Stimulated activated CD8-positive, alpha-beta memory T cell treated with anti-CD3 and anti-CD28 coated beads, Interleukin-15, amount 100 ng/mL, for 4 hours (primary cell): ENCODE measurements around the gene PPP1R7.

ENCODE experiments used
- DNase-seq, 2 donors: peaks; one replicate each; pipeline ENCODE4 v3.0.0-alpha.2; 2020; ENCODE audit warnings: low read depth in 2 of 2

PPP1R7 gene

DNA sequence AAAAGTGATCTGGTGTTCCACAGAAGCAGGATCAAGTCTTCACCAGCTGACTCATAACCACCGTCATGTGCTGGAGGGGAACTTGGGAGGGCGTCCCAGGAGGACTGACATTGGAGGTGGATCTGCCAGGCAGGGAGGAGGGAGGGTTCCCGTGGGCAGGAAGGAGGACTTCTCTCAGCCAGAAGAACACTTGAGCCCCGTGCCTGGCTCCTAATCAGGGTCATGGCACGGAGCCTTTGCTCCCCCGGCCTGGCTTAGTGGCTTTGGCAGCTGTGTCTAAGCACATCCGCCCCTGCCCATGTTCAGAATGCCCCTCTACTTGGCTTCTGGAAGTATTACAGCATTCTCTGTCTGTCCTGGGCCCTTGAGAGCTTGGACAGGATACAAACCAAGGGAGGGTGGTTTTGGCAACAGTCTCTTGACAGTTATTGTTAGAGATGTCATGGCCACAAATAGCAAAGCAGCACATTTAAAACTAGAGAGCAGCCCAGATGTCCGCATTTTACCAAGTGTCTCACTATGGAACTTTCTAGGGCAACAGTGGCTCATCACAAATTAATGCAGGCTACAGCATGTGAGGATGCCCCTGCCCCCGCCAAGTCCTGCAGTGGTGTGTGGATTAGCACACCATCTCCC is 11.5 kb downstream of the PPP1R7 start:
- no peak for DNase-seq

GRCh38 chr2:241163601-241164118 is 13.4 kb downstream of the PPP1R7 start:
- no peak for DNase-seq

- DNase-seq, result no peak
Measured at GRCh38 chr2:241168366-241168765, 18.1 kb downstream of the PPP1R7 start.

DNA sequence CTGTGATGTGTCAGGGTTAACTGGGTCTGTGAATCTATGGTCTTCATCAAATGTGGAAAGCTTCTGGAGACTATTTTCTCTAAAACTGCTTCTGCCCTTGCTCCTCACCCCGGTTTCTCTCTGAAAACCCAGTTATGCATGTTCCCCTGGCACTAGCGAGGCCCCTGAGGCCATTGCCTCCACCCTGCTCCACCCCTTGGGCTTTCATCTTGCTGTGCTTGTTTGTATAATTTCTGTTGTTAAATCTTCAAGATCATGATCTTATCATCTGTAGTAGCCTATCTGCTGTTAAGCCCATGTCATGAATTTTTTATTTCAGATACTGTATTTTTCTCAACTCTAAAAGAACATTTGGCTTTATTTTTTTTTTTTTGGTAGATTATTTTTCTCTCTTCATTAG is 23.3 kb downstream of the PPP1R7 start:
- DNase-seq, result no peak

- DNase-seq, result no peak
Measured at GRCh38 chr2:241177526-241178334, 27.5 kb downstream of the PPP1R7 start.

DNA sequence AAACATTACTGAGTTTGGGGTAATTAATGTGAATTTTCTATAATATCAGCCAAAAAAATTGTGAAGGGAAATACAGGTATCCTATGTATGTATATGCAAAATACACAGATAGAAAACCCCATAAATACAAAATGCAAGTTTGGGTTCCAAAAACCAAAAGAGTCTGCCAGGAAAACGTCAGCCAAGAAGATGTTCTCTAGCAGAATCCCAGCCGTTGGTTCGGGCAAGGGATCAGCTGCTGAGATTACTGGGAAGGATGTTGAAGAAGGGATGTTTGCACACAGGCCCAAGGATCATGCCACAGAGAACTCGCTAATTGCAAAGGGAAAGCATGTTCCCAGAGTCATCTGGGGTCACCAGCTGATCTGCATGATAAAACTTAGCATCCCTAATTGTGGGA is 28.7 kb downstream of the PPP1R7 start:
- DNase-seq, result no peak

DNA sequence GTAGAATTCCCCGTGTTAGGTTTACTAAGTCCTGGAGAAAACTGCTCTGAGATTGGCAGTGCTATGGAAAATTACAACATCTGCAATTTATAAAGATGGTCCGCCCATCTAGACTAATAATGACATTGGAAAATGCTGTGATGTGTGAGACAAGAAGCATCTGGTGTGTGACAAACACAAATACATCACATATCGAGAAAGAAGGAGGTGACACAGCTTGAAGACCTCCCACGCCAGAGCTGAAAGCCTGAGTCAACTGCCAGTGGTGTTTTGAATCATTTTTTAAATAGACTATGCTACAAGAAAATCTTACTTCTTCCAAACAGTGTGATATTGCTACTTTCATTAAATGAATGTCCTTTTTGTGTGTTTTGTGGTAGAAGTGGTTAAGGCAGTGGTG is 29.6 kb downstream of the PPP1R7 start:
- DNase-seq, result no peak

DNA sequence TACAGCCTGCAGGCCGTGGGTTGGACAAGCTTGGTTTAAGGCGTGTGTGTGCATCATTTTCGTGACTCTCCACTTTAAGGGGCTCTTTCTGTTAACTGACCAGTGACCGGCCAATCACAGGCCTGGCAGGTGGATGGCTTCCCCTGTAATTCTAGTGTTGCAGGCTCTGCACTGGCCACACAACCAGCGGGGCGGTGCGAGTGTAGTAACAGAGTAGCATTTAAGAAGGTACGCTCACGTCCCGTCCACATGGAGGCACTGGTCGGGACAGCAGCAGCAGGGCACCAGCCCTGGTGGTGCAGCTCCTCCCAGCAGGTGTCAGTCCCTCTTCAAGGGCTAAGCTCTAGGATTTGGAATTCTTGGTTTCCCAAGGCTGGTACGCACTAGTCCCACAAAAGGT is 30.2 kb downstream of the PPP1R7 start:
- no peak for DNase-seq

DNA sequence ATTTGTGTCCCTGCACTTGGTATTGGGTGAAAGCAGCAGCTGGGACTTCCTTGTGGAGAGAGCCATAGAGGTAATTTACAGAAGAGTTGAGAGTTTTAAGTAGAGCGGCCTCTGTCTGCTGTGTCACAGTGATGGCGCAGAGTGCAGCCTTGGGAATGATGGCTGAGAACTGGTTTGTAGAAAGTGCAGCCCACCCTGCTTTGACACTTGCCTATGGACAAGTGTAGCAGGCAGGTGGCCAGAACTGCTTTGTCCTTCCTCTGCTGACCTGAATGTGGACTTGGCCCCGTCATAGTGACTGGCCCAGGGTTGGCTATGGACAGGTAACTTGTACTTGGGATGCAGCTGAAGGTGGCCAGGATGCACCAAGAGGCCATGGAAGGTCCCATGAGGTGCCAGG is 31.9 kb downstream of the PPP1R7 start:
- DNase-seq, result no peak

DNA sequence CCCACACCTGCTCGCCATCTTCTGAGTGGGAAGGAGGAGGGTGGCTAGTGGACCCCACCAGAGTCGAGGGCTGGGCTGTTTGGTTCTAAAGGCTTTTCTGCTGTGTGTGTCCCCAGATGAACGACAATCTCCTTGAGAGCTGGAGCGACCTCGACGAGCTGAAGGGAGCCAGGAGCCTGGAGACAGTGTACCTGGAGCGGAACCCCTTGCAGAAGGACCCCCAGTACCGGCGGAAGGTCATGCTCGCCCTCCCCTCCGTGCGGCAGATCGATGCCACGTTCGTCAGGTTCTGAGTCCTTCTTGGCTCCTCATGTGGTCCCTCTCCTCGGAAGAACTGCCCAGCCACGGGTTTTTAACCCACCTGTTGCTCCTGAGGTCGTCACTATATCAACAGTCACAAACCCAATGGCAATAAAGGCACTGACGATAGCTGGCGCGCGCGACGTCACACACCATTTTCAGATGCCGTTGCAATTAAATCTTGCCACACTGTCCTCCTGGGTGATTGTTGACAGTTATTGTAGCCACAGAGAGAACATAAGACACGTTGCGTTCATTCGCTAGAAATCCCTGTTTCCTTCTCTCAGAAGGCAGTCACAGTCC is 32.4 kb downstream of the PPP1R7 start:
- no peak for DNase-seq

- DNase-seq, result no peak
Measured at GRCh38 chr2:241183221-241183620, 33.0 kb downstream of the PPP1R7 start.

- no peak for DNase-seq
Measured at GRCh38 chr2:241184901-241185300, 34.6 kb downstream of the PPP1R7 start.

- DNase-seq, result no peak
Measured at GRCh38 chr2:241185961-241186360, 35.7 kb downstream of the PPP1R7 start.

GRCh38 chr2:241187101-241187917 is 37.0 kb downstream of the PPP1R7 start:
- no peak for DNase-seq

DNA sequence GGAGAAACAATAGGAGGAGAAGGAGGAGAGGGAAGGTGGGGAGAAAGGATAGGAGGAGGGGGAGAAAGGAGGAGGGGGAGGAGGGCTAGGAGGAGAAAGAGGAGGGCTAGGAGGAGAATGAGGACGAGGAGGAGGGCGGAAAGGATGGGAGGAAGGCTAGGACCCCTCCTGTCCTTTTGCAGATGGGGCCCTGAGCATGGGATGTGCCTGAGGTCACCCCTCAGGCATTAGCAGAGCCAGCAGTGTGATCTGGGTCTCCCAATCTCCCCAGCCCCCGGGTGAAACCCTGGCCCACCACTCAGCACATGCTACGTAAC is 37.6 kb downstream of the PPP1R7 start:
- no peak for DNase-seq

DNA sequence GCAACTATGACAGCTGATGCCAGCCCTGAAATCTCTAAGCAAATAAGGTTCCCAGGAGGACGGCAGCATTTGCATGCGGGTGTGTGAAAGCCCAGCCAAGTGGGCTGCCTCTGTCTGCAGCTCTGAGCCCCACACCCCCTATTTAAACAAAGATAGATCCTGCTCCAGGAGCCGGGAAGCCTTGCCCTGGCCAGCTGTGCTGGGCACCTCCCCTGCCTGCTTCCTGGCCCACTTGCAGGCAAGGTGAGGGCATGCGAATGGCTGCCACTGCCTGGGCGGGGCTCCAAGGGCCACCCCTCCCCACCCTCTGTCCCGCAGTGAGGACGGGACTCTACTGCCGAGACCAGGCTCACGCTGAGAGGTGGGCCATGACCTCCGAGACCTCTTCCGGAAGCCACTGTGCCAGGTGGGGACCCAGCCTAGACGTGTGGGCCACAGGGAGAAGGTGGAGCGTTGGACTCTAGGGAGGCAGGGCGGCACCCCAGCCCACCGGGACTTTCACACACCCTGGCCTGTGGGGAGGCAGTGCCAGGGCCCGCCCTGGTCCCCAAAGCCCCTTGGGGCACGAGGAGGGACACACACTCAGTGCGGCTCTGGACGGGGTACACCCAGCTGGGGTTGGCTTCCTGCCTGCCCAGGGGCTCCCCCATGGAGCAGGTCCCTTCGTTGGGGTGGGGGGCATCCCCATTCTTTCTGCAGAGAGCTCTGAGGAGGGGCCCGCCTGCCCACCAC is 38.3 kb downstream of the PPP1R7 start, which contains the start of gene ANO7:
Gene ANO7 (plus strand): TSS at position 317 of the 732 bp plus-strand sequence. CDS start 1,387 bp downstream, outside the sequence.
- no peak for DNase-seq

GRCh38 chr2:241189093-241189855 is 39.0 kb downstream of the PPP1R7 start:
- no peak for DNase-seq

DNA sequence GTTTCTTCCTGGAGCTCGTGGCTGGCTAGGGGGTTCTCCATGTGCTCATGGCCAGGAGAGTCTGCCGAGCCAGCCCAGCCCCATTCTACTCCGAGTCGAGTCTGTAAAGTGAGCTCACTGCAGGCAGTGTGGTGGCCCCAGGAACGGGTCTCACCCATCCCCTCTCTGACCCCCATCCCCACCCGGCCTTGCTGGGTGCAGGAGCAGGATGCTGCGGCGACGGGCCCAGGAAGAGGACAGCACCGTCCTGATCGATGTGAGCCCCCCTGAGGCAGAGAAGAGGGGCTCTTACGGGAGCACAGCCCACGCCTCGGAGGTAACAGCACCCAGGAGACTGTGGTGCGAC is 39.6 kb downstream of the PPP1R7 start:
- no peak for DNase-seq

DNA sequence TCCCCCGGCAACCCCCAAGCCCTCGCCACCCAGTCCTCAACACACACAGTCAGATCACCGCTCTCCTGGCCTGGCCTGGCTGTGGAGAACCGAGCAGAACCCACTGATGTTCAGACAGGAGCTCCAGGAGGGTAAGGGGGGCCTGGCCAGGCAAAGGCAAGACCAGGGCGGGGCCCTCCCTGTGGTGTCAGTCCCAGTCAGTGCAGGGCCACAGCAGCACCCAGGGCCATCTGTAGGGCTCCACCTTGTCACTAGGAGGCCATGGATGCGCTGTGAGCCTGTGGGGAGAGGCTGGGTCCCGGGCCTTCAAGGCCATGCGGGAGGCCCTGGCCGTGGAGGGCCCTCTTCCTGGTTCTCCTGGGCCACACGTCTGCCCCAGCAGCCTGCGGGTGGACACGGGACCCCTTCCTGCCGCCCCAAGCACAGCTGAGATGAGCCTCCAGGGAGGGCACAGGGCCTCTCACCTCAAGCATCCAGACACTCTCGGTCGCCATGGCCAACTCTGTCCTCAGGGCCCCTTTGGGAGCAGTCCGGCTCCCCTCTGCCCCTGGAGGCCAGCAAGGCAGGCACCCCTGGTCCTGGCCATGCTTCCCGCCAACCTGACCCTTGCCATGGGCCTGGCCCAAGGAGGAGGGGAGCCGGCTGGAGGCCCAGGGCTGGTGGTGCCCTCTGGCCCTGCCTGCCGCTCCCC is 40.2 kb downstream of the PPP1R7 start:
- DNase-seq, result no peak

- no peak for DNase-seq
Measured at GRCh38 chr2:241191081-241191480, 40.8 kb downstream of the PPP1R7 start.
